Ovary (tissue), 9 donors: ENCODE results near the gene MPHOSPH8. TPM values are rescaled to one million over a fixed set of nuclear protein-coding genes. Genes with fewer than 3 reads are reported as not detected.
"Not testable (repeated sequence)": the region's sequence is repeated elsewhere in the genome, so short reads cannot be mapped to it uniquely, and the experiment has no call there.

ENCODE experiments used
- DNase-seq, 5 donors: peaks; one replicate each; pipeline ENCODE4 v3.0.0-alpha.2; 2019 to 2020
- H3K27ac ChIP-seq, 2 donors: fragments of 200-600 bp; one replicate each; pipeline versions ENCODE4 v1.5.1 to v1.8.0; 2019 to 2022
- H3K27me3 ChIP-seq: fragments of 200-600 bp; one replicate; pipeline ENCODE4 v1.8.0; 2022
- H3K36me3 ChIP-seq: fragments of 200-600 bp; sonication (generic); one replicate; pipeline ENCODE4 v1.5.1; 2019
- H3K4me1 ChIP-seq: one replicate; pipeline ENCODE4 v1.8.1; 2013; ENCODE audit warnings: mild to moderate bottlenecking, moderate library complexity; ENCODE audit not compliant: insufficient read depth
- H3K4me3 ChIP-seq: fragments of 200-600 bp; sonication (generic); one replicate; pipeline ENCODE4 v1.5.1; 2017
- H3K9me3 ChIP-seq, 2 donors: fragments of 200-600 bp in 1 of 2; sonication (generic) in 1 of 2; one replicate each; pipeline versions ENCODE4 v1.5.1 to v1.8.1; 2013 to 2019; ENCODE audit warnings: mild to moderate bottlenecking in 1 of 2, moderate library complexity in 1 of 2
- EP300 ChIP-seq: sonication (generic); formaldehyde crosslinking; IDR thresholded peaks from one replicate; pipeline ENCODE4 v1.6.1; 2017; ENCODE audit warnings: antibody characterized with exemption
- POLR2A ChIP-seq: fragments of 450-650 bp; IDR thresholded peaks from one replicate; pipeline ENCODE4 v1.6.1; 2017; ENCODE audit warnings: antibody characterized with exemption, mild to moderate bottlenecking, moderate library complexity
- WGBS, 3 donors: extraction: QIAGEN DNeasy Blood & Tissue Kit in 1 of 3; methylation state at CpG; one replicate each; pipeline versions ENCODE4 v1.1.5 to v1.1.7; 2013 to 2017; 5-methylcytosine and 5-hydroxymethylcytosine counted together
- intact Hi-C, 4 donors: fragments of 100-400 bp; cut with DNase I; formaldehyde crosslinking; loops; one replicate each; pipeline versions ENCODE4 v1.11.0 to v1.15.1; 2022 to 2023
- polyA plus RNA-seq, 2 donors: library from polyadenylated mRNA; stranded (reverse); fragments of 200-250 nt in 1 of 2; fragments of 350-450 nt in 1 of 2; fragmentation: Illumina TruSeq in 1 of 2; extraction: RNeasy Lipid Tissue Mini Kit (QIAGEN cat#74804) in 1 of 2; gene quantifications; one replicate each; pipeline ENCODE4 v1.2.3, GENCODE V29; 2013 to 2014
- total RNA-seq, 7 donors: library from RNA; depleted of rRNA in 2 of 7; stranded (reverse); fragments of >200 nt in 2 of 7; fragmentation: NEBNext Ultra II Directional in 3 of 7; extraction: Animal tissue kit (Norgen Biotek cat#: 25700) in 3 of 7; gene quantifications; one replicate each; pipeline versions ENCODE4 v1.1.0 to v1.2.4, GENCODE V29; 2016 to 2023
- TF ChIP-seq, protein P1 (sequence below), 3 donors: fragments of 450-650 bp in 2 of 3; fragments of 200-600 bp in 1 of 3; IDR thresholded peaks; one replicate each; pipeline versions ENCODE4 v1.5.1 to v1.8.0; 2016 to 2022; ENCODE audit warnings: antibody characterized with exemption in 3 of 3, mild to moderate bottlenecking in 1 of 3
- donor health status: DM: no; HTN: no; CAD: no; lungs with moderate emphysema.
- donor health status: DM: no; HTN: no; CAD: no.
- donor health status: Bipolar disorder and iron deficiency.
- donor health status: DM: yes; HTN: yes; CAD: no.
- donor health status: DM: no; HTN: no; CAD: no.
- donor health status: DM: yes; HTN: yes; CAD: no.

MPHOSPH8 gene
- total and polyA plus RNA-seq, 9 donors = 32.9 to 58.4 (median 39.2) TPM

DNA sequence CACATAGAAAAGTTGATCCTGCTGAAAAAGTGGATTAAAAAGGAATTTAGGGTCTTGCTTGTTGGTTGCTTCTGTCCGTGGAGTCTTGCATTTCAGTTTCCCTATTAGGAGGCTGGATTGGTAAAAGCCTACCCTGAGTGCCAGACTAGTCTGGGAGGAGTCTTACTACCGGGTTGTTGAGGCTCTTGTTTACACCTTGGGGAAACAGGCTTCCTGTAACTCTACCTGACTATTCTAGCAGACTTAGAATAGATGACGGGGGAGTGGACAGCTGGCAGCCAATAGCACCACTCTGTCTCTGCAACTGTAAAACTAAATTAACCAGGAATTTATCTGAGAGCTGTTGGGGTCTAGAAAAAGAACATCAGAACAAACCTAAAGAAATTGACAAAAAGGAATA, 11.3 kb upstream of the MPHOSPH8 start:
- intact Hi-C loops = no loop called here
- WGBS, 3 donors = 53 to 65% (median 60%) methylated on average over 3 of the region's 3 CpGs
- TF ChIP-seq, protein P1, sequence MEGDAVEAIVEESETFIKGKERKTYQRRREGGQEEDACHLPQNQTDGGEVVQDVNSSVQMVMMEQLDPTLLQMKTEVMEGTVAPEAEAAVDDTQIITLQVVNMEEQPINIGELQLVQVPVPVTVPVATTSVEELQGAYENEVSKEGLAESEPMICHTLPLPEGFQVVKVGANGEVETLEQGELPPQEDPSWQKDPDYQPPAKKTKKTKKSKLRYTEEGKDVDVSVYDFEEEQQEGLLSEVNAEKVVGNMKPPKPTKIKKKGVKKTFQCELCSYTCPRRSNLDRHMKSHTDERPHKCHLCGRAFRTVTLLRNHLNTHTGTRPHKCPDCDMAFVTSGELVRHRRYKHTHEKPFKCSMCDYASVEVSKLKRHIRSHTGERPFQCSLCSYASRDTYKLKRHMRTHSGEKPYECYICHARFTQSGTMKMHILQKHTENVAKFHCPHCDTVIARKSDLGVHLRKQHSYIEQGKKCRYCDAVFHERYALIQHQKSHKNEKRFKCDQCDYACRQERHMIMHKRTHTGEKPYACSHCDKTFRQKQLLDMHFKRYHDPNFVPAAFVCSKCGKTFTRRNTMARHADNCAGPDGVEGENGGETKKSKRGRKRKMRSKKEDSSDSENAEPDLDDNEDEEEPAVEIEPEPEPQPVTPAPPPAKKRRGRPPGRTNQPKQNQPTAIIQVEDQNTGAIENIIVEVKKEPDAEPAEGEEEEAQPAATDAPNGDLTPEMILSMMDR (IDR thresholded peaks at IDR 0.05) = no peak
- no peak for TF ChIP-seq POLR2A
- no peaks in the 10 kb centered on the region for H3K4me1 ChIP-seq
- no peak for DNase-seq
- H3K27ac ChIP-seq = no peak overlapping the region
- no peaks in the 10 kb centered on the region for H3K9me3 ChIP-seq
- H3K4me3 ChIP-seq = no peak overlapping the region
- no peaks in the 10 kb centered on the region for H3K27me3 ChIP-seq
- no peaks in the 10 kb centered on the region for H3K36me3 ChIP-seq

DNA sequence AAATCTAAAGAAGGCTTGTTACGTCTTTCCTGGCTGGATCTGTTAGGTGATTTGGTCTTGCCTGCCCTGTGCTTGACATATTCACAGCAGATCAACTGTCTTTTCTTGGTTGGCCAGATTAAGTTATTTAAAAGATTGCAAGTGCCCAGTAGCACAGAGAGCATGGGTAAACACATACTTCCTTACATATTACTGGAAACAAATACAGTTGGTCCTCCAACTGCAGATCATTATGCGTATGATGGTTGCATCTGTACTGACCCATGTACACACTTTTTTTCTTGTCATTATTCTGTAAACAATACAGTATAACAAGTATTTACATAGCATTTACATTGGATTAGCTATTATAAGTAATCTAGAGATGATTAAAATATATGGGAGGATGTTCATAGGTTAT, 9.2 kb upstream of the MPHOSPH8 start:
- H3K4me3 ChIP-seq = no peak overlapping the region
- no peak for DNase-seq

DNA sequence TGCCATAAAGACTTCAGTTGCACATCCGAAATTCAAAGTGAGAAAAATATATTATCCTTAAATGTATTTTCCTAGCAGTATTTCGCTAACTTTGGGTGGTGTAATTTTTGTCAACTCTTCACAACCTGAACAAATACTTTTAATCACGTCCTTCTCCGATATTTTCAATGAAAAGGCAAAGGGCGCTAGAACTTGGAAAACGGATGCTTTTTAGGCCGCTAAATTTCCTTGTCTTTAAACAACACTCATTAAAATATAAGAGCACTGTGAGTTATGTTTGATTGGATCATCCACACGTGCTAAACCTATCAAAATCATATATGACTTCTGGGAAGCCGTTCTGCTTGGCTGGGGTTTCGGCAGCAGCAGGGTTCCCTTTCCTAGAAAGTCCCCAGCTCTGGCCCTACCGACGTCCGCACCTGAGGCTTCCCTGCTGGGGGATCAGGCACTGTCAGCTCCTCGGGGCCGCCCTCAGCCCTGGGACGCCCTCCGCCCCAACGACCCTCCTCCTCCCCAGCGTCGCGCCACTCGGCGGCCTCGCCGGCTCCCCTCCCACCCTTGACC, 462 bp upstream of the MPHOSPH8 start:
- intact Hi-C loops = loop anchor here in 2 of 4 donors (1.0 to 10.0 kb wide), 3 partner anchors 152 to 231 kb away; partner anchors contain the start of genes PSPC1 (in 1 of the 2) and ZMYM5 (in 1 of the 2)

More for the DNA sequence above, 9.2 kb upstream of the MPHOSPH8 start:
- no peaks in the 10 kb centered on the region for H3K27me3 ChIP-seq
- no peaks in the 10 kb centered on the region for H3K4me1 ChIP-seq
- no peaks in the 10 kb centered on the region for H3K9me3 ChIP-seq
- no peaks in the 10 kb centered on the region for H3K36me3 ChIP-seq
- WGBS, 3 donors = 92 to 97% (median 94%) methylated on average over 2 of the region's 2 CpGs
- intact Hi-C loops = no loop called here
- no peak for TF ChIP-seq EP300
- TF ChIP-seq POLR2A = no peak
- TF ChIP-seq, protein P1 (IDR thresholded peaks at IDR 0.05) = no peak
- no peak overlapping the region for H3K27ac ChIP-seq

DNA sequence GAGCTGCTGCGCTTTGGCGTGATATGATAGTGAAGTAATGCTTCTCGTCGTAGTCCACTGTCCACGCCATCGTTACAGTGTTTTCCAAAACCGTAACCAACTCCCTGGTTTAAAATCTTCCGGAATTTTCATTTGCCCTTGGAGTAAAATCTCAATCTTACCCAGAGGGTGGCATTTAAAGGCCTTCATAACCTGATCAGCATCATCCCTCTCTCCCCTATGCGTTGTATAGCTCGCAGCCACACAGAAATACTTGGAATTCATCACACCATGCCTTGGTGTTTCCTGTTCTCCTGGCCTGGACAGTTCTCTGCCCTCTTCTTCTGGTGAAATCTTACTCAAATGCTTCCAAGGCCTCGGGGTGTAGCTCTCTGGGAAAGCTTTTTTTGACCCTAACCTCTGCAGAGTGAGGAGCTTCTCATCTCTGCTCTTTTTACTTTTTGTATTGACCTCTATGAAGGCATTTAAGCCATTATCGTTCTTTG, 839 bp downstream of the MPHOSPH8 start:
- peak overlapping the region in 1 of 2 donors; percentile 95 for H3K27ac ChIP-seq
- H3K4me3 ChIP-seq = peak overlapping the region; percentile 92
- TF ChIP-seq POLR2A (no peak), EP300 (no peak)
- TF ChIP-seq, protein P1 (IDR thresholded peaks at IDR 0.05) = no peak
- H3K36me3 ChIP-seq = no peaks in the 10 kb centered on the region
- no peak for DNase-seq
- no peaks in the 10 kb centered on the region for H3K9me3 ChIP-seq
- intact Hi-C loops = loop anchor here in 1 of 4 donors (5.0 to 10.0 kb wide), 2 partner anchors 151 to 228 kb away; partner anchors contain the start of genes PSPC1 and ZMYM5
- peaks cover 7% of the 10 kb centered on the region for H3K4me1 ChIP-seq
- no peaks in the 10 kb centered on the region for H3K27me3 ChIP-seq
- WGBS, 3 donors = 0 to 1% (median 0%) methylated on average over 12 of the region's 12 CpGs

More for the DNA sequence above, 462 bp upstream of the MPHOSPH8 start:
- WGBS, 3 donors = 13 to 14% (median 14%) methylated on average over 25 of the region's 25 CpGs
- TF ChIP-seq POLR2A = no peak
- no peak for TF ChIP-seq EP300
- TF ChIP-seq, protein P1 (IDR thresholded peaks at IDR 0.05) = no peak
- Histone ChIP-seq H3K27me3 (no peaks in the 10 kb centered on the region), H3K27ac (peak overlapping the region; percentile 90 to 95), H3K4me3 (peak overlapping the region; percentile 92), H3K36me3 (no peaks in the 10 kb centered on the region), H3K9me3 (no peaks in the 10 kb centered on the region), H3K4me1 (peaks cover 6% of the 10 kb centered on the region)
- DNase-seq = no peak

DNA sequence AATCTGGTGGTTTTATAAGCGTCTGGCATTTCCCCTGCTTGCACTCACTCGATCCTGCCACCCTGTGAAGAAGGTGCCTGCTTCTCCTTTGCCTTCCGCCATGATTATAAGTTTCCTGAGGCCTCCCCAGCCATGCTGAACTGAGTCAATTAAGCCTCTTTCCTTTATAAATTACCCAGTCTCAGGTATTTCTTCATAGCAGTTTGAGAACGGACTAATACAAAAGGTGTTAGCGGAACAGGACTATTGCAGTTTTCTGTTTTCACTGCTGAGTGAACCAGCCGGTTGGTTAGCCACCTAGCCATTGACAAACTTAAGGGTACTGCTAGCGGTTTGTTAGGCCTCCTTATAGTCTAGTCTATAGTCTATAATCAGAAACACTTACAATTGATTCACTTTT, 2.5 kb downstream of the MPHOSPH8 start:
- DNase-seq, H3K27me3 ChIP-seq, H3K9me3 ChIP-seq, H3K4me1 ChIP-seq, H3K36me3 ChIP-seq, H3K4me3 ChIP-seq, H3K27ac ChIP-seq: not testable (repeated sequence)
- WGBS, 3 donors = 88 to 91% (median 88%) methylated on average over 7 of the region's 7 CpGs
- intact Hi-C loops = loop anchor here in 1 of 4 donors (10.0 kb wide), 1 partner anchor 149 kb away; the partner anchor contains the start of gene PSPC1
